K562 (cell line): ENCODE results near the gene PSMB7. TPM values are rescaled to one million over a fixed set of nuclear protein-coding genes. Genes with fewer than 3 reads are reported as not detected.

Experiments used
- ATAC-seq: fragments of 200-7000 bp; cut with Tn5 transposase; 3 replicates; pipeline ENCODE4 v1.9.1; 2020; ENCODE audit warnings: moderate library complexity
- BruUV-seq: library from RNA; stranded (reverse); fragments of 400-500 nt; replicated peaks from 2 replicates; lab custom pipeline; 2021; lab: Mats Ljungman, UMichigan
- CTCF ChIA-PET: fragments of 300-600 bp; formaldehyde crosslinking; extraction: SDS; loops from one replicate; lab custom pipeline; 2021; ENCODE audit warnings: low intra/inter-chr PET ratio; lab: Yijun Ruan, JAX
- POLR2A ChIA-PET: fragments of 300-600, 350-650 bp; sonication (Branson Sonifier 250); formaldehyde crosslinking; extraction: SDS; loops from one replicate; lab custom pipeline; 2021; ENCODE audit warnings: antibody characterized with exemption, inconsistent platforms; lab: Yijun Ruan, JAX
- DNase-seq, 4 experiments: peaks; one replicate each; pipeline versions ENCODE4 v3.0.0 to v3.0.0-alpha.2; 2011 to 2018; ENCODE audit warnings: low spot score in 3 of 4, mixed read lengths in 3 of 4; ENCODE audit errors: extremely low read depth in 1 of 4
- FAIRE-seq: peaks from 2 replicates; lab custom pipeline; 2011; peaks lifted over from hg19 to GRCh38; lab: Jason Lieb, UNC
- H2AFZ ChIP-seq: 2 replicates; pipeline ENCODE4 v1.6.0; 2011; ENCODE audit warnings: low read depth, low read length, control low read depth, inconsistent platforms
- H3K27ac ChIP-seq: fragments of 200-600 bp; 3 replicates; pipeline ENCODE4 v1.8.0; 2011; ENCODE audit warnings: low read depth, mild to moderate bottlenecking, control low read depth, inconsistent platforms, low read length, moderate library complexity, mixed read lengths; ENCODE audit errors: extremely low read depth
- H3K27me3 ChIP-seq, 2 experiments: fragments of 300-600 bp in 1 of 2; 2 replicates in 1 of 2; 3 replicates in 1 of 2; pipeline versions ENCODE4 v1.6.0 to v1.8.0; 2011; ENCODE audit warnings: inconsistent platforms in 2 of 2, low read length in 2 of 2, mild to moderate bottlenecking in 1 of 2, mixed read lengths in 1 of 2, moderate library complexity in 1 of 2; ENCODE audit not compliant: control insufficient read depth in 2 of 2, insufficient read depth in 2 of 2
- H3K36me3 ChIP-seq: fragments of 300-600 bp; 3 replicates; pipeline ENCODE4 v1.8.0; 2011; ENCODE audit warnings: mild to moderate bottlenecking, low read length, inconsistent platforms; ENCODE audit not compliant: control insufficient read depth, insufficient read depth
- H3K4me1 ChIP-seq, 2 experiments: fragments of 200-600 bp in 1 of 2; replicated peaks in 1 of 2; 2 replicates in 1 of 2; 3 replicates in 1 of 2; pipeline versions ENCODE4 v1.5.1 to v1.8.0; 2011; ENCODE audit warnings: inconsistent platforms in 2 of 2, low read length in 2 of 2, mild to moderate bottlenecking in 1 of 2, mixed read lengths in 1 of 2, moderate library complexity in 1 of 2; ENCODE audit not compliant: control insufficient read depth in 2 of 2, insufficient read depth in 2 of 2
- H3K4me2 ChIP-seq: 2 replicates; pipeline ENCODE4 v1.6.1; 2011; ENCODE audit warnings: low read length, control low read depth, inconsistent platforms, mixed read lengths; ENCODE audit not compliant: insufficient read depth
- H3K4me3 ChIP-seq: fragments of 200-600 bp; sonication (generic), shearing (Covaris generic); 2 replicates; pipeline ENCODE4 v1.5.1; 2016; ENCODE audit warnings: control low read depth, inconsistent platforms
- H3K79me2 ChIP-seq: fragments of 200-600 bp; 3 replicates; pipeline ENCODE4 v1.8.0; 2011; ENCODE audit warnings: low read length, inconsistent platforms; ENCODE audit not compliant: control insufficient read depth, insufficient read depth
- H3K9ac ChIP-seq, 2 experiments: 2 replicates each; pipeline versions ENCODE4 v1.6.0 to v1.6.1; 2011; ENCODE audit warnings: low read depth in 2 of 2, low read length in 2 of 2, control low read depth in 1 of 2, inconsistent platforms in 1 of 2, mild to moderate bottlenecking in 1 of 2, mixed read lengths in 1 of 2; ENCODE audit not compliant: insufficient read depth in 1 of 2
- H3K9me1 ChIP-seq: one replicate; pipeline ENCODE4 v1.6.0; 2011; ENCODE audit warnings: inconsistent platforms, mild to moderate bottlenecking, low read length, moderate library complexity; ENCODE audit not compliant: control insufficient read depth, insufficient read depth
- H3K9me3 ChIP-seq: replicated peaks from 2 replicates; pipeline ENCODE4 v1.5.1; 2011; ENCODE audit warnings: low read depth, low read length, inconsistent platforms; ENCODE audit not compliant: control insufficient read depth, insufficient read depth
- H4K20me1 ChIP-seq: replicated peaks from 2 replicates; pipeline ENCODE4 v1.6.1; 2011; ENCODE audit warnings: low read length, inconsistent platforms, mixed read lengths; ENCODE audit not compliant: control insufficient read depth, insufficient read depth
- ATF1 ChIP-seq, 2 experiments: fragments of 450-650 bp in 1 of 2; IDR thresholded peaks; 2 replicates each; pipeline ENCODE4 v1.6.1; 2016; ENCODE audit warnings: missing compliant biosample characterization in 1 of 2, missing genetic modification characterization in 1 of 2
- CTBP1 ChIP-seq: fragments of 450-650 bp; IDR thresholded peaks from 2 replicates; pipeline ENCODE4 v1.6.1; 2016; ENCODE audit warnings: borderline replicate concordance
- MEF2D ChIP-seq: conservative IDR thresholded peaks from 2 replicates; pipeline ENCODE4 v1.6.1; 2016; ENCODE audit warnings: low read depth, missing genetic modification characterization, missing compliant biosample characterization
- NFE2 ChIP-seq: IDR thresholded peaks from 2 replicates; pipeline ENCODE4 v1.6.1; 2014; ENCODE audit warnings: antibody characterized with exemption, low read depth
- NFXL1 ChIP-seq: fragments of 450-650 bp; formaldehyde crosslinking; IDR thresholded peaks from 2 replicates; pipeline ENCODE4 v1.4.0; 2021; ENCODE audit warnings: mild to moderate bottlenecking
- PRPF4 ChIP-seq: fragments of 200-400 bp; formaldehyde crosslinking; IDR thresholded peaks from one replicate; pipeline ENCODE4 v1.6.1; 2017; ENCODE audit warnings: low read length, low read depth, mild to moderate bottlenecking; ENCODE audit not compliant: insufficient read depth, poor library complexity, severe bottlenecking
- TAL1 ChIP-seq: fragments of 450-650 bp; IDR thresholded peaks from 2 replicates; pipeline ENCODE4 v1.6.1; 2016; ENCODE audit warnings: mild to moderate bottlenecking
- ZNF217 ChIP-seq: sonication (generic); formaldehyde crosslinking; IDR thresholded peaks from 2 replicates; pipeline ENCODE4 v1.8.0; 2022; ENCODE audit warnings: mild to moderate bottlenecking, missing genetic modification reagents
- WGBS: fragments of 100-300 bp; shearing (Covaris generic); methylation state at CpG from one replicate; pipeline ENCODE4 v1.1.6; 2016; ENCODE audit warnings: low coverage, mixed read lengths; ENCODE audit not compliant: insufficient coverage; ENCODE audit errors: missing lambda C conversion rate; 5-methylcytosine and 5-hydroxymethylcytosine counted together
- in situ Hi-C: fragments of 300-500 bp; cut with MboI; formaldehyde crosslinking; loops from 4 replicates; pipeline ENCODE4 v1.15.0; 2018; ENCODE audit warnings: inconsistent platforms, mixed read lengths
- intact Hi-C: fragments of 100-400 bp; cut with micrococcal nuclease; formaldehyde crosslinking; loops from 2 replicates; pipeline ENCODE4 v1.14.2; 2022
- polyA plus RNA-seq, 8 experiments: library from polyadenylated mRNA; depleted of rRNA in 4 of 8; stranded (reverse) in 5 of 8; unstranded in 3 of 8; fragments of >200 nt; fragmentation: Nextera tagmentation in 2 of 8; fragmentation: Illumina TruSeq in 1 of 8; extraction: Ambion mirVana in 2 of 8; extraction: Trizol in 1 of 8; gene quantifications; 2 replicates each; pipeline versions ENCODE4 v1.2.1 to v1.2.3, GENCODE V29; 2011 to 2014; ENCODE audit warnings: inconsistent platforms in 1 of 8, missing spikeins in 1 of 8
- total RNA-seq, 7 experiments: library from RNA; depleted of rRNA in 6 of 7; stranded (reverse); fragments of >200 nt in 6 of 7; fragmentation: Illumina TruSeq in 2 of 7; extraction: Trizol in 2 of 7; gene quantifications; 2 replicates each; pipeline versions ENCODE4 v1.2.1 to v1.2.3, GENCODE V29; 2011 to 2021; ENCODE audit warnings: low replicate concordance in 1 of 7
- TF ChIP-seq, protein P1 (sequence below): fragments of 450-650 bp; formaldehyde crosslinking; IDR thresholded peaks from 2 replicates; pipeline ENCODE4 v1.4.0; 2020; ENCODE audit warnings: mild to moderate bottlenecking, mixed read lengths
- TF ChIP-seq, protein P2 (sequence below), 3 experiments: fragments of 200-800 bp in 1 of 3; fragments of 250-450 bp in 1 of 3; fragments of 450-650 bp in 1 of 3; sonication (Bioruptor Pico) in 1 of 3; sonication (Bioruptor generic) in 1 of 3; formaldehyde crosslinking in 1 of 3; IDR thresholded peaks; 2 replicates each; pipeline versions ENCODE4 v1.6.1 to v1.8.0; 2016 to 2022; ENCODE audit warnings: mild to moderate bottlenecking in 2 of 3, missing genetic modification characterization in 2 of 3, missing compliant biosample characterization in 1 of 3, moderate library complexity in 1 of 3
- TF ChIP-seq, protein P3 (sequence below): fragments of 450-650 bp; IDR thresholded peaks from 2 replicates; pipeline ENCODE4 v1.6.1; 2016; ENCODE audit warnings: low read depth, mild to moderate bottlenecking, moderate library complexity
- TF ChIP-seq, protein P4 (sequence below): IDR thresholded peaks from 2 replicates; pipeline ENCODE4 v1.6.1; 2012; ENCODE audit warnings: low read depth, low read length, improper control_type of control experiment, borderline replicate concordance

PSMB7 gene
- total and polyA plus RNA-seq, 9 of the 15 experiments (the other 6 are each of a cell fraction or from before 2014, with no cell fraction given): 321 to 978 (median 407) TPM

DNA sequence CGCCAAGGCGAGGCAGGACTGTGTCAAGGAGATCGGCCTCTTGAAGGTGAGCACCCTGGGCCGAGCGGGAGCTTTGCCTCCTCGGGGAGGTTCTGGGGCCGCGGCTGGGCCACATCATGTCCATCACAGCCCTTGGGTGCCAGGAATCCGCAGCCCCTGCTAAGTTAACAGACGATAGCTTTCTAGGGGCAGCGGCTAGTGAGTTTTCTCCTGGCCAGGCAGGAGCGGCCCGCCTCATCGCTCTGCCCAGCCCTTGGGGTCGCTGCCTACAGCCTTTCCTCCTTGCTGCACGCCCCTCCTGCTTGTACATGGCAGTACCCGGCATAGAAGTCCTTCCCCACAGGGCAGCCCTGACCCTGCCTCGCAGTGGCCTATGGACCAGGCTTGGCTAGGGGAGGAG, 101.3 kb downstream of the PSMB7 start:
- no peak for TF ChIP-seq TAL1
- no peak for TF ChIP-seq NFXL1 (CRISPR knock-in tag)
- TF ChIP-seq, protein P1, sequence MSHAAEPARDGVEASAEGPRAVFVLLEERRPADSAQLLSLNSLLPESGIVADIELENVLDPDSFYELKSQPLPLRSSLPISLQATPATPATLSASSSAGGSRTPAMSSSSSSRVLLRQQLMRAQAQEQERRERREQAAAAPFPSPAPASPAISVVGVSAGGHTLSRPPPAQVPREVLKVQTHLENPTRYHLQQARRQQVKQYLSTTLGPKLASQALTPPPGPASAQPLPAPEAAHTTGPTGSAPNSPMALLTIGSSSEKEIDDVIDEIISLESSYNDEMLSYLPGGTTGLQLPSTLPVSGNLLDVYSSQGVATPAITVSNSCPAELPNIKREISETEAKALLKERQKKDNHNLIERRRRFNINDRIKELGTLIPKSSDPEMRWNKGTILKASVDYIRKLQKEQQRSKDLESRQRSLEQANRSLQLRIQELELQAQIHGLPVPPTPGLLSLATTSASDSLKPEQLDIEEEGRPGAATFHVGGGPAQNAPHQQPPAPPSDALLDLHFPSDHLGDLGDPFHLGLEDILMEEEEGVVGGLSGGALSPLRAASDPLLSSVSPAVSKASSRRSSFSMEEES (CRISPR knock-in tag): no peak
- TF ChIP-seq, protein P2, sequence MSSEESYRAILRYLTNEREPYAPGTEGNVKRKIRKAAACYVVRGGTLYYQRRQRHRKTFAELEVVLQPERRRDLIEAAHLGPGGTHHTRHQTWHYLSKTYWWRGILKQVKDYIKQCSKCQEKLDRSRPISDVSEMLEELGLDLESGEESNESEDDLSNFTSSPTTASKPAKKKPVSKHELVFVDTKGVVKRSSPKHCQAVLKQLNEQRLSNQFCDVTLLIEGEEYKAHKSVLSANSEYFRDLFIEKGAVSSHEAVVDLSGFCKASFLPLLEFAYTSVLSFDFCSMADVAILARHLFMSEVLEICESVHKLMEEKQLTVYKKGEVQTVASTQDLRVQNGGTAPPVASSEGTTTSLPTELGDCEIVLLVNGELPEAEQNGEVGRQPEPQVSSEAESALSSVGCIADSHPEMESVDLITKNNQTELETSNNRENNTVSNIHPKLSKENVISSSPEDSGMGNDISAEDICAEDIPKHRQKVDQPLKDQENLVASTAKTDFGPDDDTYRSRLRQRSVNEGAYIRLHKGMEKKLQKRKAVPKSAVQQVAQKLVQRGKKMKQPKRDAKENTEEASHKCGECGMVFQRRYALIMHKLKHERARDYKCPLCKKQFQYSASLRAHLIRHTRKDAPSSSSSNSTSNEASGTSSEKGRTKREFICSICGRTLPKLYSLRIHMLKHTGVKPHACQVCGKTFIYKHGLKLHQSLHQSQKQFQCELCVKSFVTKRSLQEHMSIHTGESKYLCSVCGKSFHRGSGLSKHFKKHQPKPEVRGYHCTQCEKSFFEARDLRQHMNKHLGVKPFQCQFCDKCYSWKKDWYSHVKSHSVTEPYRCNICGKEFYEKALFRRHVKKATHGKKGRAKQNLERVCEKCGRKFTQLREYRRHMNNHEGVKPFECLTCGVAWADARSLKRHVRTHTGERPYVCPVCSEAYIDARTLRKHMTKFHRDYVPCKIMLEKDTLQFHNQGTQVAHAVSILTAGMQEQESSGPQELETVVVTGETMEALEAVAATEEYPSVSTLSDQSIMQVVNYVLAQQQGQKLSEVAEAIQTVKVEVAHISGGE (CRISPR knock-in tag; IDR thresholded peaks at IDR 0.05): no peak
- TF ChIP-seq, protein P3, sequence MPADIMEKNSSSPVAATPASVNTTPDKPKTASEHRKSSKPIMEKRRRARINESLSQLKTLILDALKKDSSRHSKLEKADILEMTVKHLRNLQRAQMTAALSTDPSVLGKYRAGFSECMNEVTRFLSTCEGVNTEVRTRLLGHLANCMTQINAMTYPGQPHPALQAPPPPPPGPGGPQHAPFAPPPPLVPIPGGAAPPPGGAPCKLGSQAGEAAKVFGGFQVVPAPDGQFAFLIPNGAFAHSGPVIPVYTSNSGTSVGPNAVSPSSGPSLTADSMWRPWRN: no peak
- no peak for TF ChIP-seq MEF2D
- TF ChIP-seq NFE2: no peak
- no peak for TF ChIP-seq CTBP1
- no peak for TF ChIP-seq PRPF4
- TF ChIP-seq, protein P4, sequence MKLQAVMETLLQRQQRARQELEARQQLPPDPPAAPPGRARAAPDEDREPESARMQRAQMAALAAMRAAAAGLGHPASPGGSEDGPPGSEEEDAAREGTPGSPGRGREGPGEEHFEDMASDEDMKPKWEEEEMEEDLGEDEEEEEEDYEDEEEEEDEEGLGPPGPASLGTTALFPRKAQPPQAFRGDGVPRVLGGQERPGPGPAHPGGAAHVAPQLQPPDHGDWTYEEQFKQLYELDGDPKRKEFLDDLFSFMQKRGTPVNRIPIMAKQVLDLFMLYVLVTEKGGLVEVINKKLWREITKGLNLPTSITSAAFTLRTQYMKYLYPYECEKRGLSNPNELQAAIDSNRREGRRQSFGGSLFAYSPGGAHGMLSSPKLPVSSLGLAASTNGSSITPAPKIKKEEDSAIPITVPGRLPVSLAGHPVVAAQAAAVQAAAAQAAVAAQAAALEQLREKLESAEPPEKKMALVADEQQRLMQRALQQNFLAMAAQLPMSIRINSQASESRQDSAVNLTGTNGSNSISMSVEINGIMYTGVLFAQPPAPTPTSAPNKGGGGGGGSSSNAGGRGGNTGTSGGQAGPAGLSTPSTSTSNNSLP: no peak
- no peak for TF ChIP-seq ZNF217
- no peak for TF ChIP-seq ATF1 (CRISPR knock-in tag; IDR thresholded peaks at IDR 0.05)
- no peak for TF ChIP-seq ATF1 (tag; IDR thresholded peaks at IDR 0.05)
- no peak for FAIRE-seq
- no peak overlapping the region; a peak in 1 of 4 replicates for H3K9ac ChIP-seq
- 60% methylated on average over 14 of the region's 18 CpGs for WGBS
- CTCF ChIA-PET: no interaction called here
- no peaks in the 10 kb centered on the region; the same call in 2 of the 3 replicates for H3K36me3 ChIP-seq
- H3K4me3 ChIP-seq: no peak overlapping the region
- H3K79me2 ChIP-seq: no peaks in the 10 kb centered on the region
- peaks cover 9% of the 10 kb centered on the region; the same call in 1 of the 2 replicates for H4K20me1 ChIP-seq
- H3K4me1 ChIP-seq: peaks cover 0 to 8% of the 10 kb centered on the region in 2 experiments; a peak in 1 of 5 replicates
- POLR2A ChIA-PET: interaction anchor here (0.8 kb wide), 1 partner anchor 34 kb away, joined by 3 read pairs; no protein-coding TSS in a partner anchor
- BruUV-seq: no TSS peak
- H3K27me3 ChIP-seq: no peaks in the 10 kb centered on the region
- peaks cover 2% of the 10 kb centered on the region for H3K9me1 ChIP-seq
- ATAC-seq: no peak
- no peak overlapping the region for H2AFZ ChIP-seq
- in situ Hi-C loops (loop anchor here (25.0 kb wide), 1 partner anchor 777 kb away; no protein-coding TSS in a partner anchor), intact Hi-C loops (no loop called here)
- DNase-seq: no peak
- H3K9me3 ChIP-seq: no peaks in the 10 kb centered on the region
- no peak overlapping the region for H3K4me2 ChIP-seq
- no peak overlapping the region for H3K27ac ChIP-seq
